Panc1 (cell line): Measurements from ENCODE around the gene CSNK2A3. TPM values are rescaled to one million over a fixed set of nuclear protein-coding genes. Genes with fewer than 3 reads are reported as not detected.

Experiments used
- ATAC-seq: fragments of 200-7000 bp; cut with Tn5 transposase; 2 replicates; pipeline ENCODE4 v1.9.1; 2020; ENCODE audit warnings: mild to moderate bottlenecking, moderate library complexity
- BruUV-seq: library from RNA; stranded (reverse); fragments of 400-500 nt; replicated peaks from 2 replicates; lab custom pipeline; 2021; lab: Mats Ljungman, UMichigan
- CTCF ChIA-PET: fragments of 300-600 bp; sonication (Branson Sonifier 250); formaldehyde crosslinking; loops from one replicate; lab custom pipeline; 2022; ENCODE audit warnings: antibody characterized with exemption; lab: Charles Lee
- POLR2A ChIA-PET: fragments of 300-600 bp; sonication (Branson Sonifier 250); formaldehyde crosslinking; loops from one replicate; lab custom pipeline; 2022; ENCODE audit warnings: antibody characterized with exemption; lab: Charles Lee
- DNase-seq: peaks from one replicate; pipeline ENCODE4 v3.0.0-alpha.2; 2010; ENCODE audit warnings: low read depth, low spot score
- H3K27ac ChIP-seq: 2 replicates; pipeline ENCODE4 v1.5.1; 2011; ENCODE audit warnings: mild to moderate bottlenecking, low read length, inconsistent platforms
- H3K27me3 ChIP-seq: fragments of 200-500 bp; sonication (Bioruptor generic); 2 replicates; pipeline ENCODE4 v1.6.0; 2014; ENCODE audit warnings: low read length, inconsistent platforms; ENCODE audit not compliant: control insufficient read depth, insufficient read depth
- H3K36me3 ChIP-seq: fragments of 200-500 bp; sonication (Bioruptor generic); 2 replicates; pipeline ENCODE4 v1.5.1; 2014; ENCODE audit warnings: inconsistent platforms, mild to moderate bottlenecking, low read length, moderate library complexity; ENCODE audit not compliant: control insufficient read depth, insufficient read depth
- H3K4me1 ChIP-seq: 2 replicates; pipeline ENCODE4 v1.5.1; 2011; ENCODE audit warnings: inconsistent platforms, mild to moderate bottlenecking, low read length, moderate library complexity; ENCODE audit not compliant: control insufficient read depth, insufficient read depth
- H3K4me3 ChIP-seq, 2 experiments: 2 replicates each; pipeline ENCODE4 v1.5.1; 2011 to 2012; ENCODE audit warnings: low read depth in 2 of 2, low read length in 2 of 2, mild to moderate bottlenecking in 2 of 2, inconsistent platforms in 1 of 2, moderate library complexity in 1 of 2
- H3K9me3 ChIP-seq: fragments of 200-500 bp; sonication (Bioruptor generic); 2 replicates; pipeline ENCODE4 v1.5.1; 2014; ENCODE audit warnings: low read depth, mild to moderate bottlenecking, inconsistent platforms, low read length, moderate library complexity; ENCODE audit not compliant: control insufficient read depth, insufficient read depth
- CTCF ChIP-seq: fragments of 450-650 bp; IDR thresholded peaks from 2 replicates; pipeline ENCODE4 v1.5.1; 2017; ENCODE audit warnings: mild to moderate bottlenecking
- POLR2AphosphoS5 ChIP-seq: IDR thresholded peaks from 2 replicates; pipeline ENCODE4 v1.6.1; 2012; ENCODE audit warnings: mild to moderate bottlenecking, low read depth, low read length, moderate library complexity
- REST ChIP-seq, 2 experiments: IDR thresholded peaks; 2 replicates each; pipeline ENCODE4 v1.6.1; 2011 to 2012; ENCODE audit warnings: low read depth in 2 of 2, control low read depth in 1 of 2, low read length in 1 of 2, mild to moderate bottlenecking in 1 of 2, moderate library complexity in 1 of 2; ENCODE audit not compliant: insufficient read depth in 1 of 2
- SIN3A ChIP-seq: IDR thresholded peaks from 2 replicates; pipeline ENCODE4 v1.6.1; 2012; ENCODE audit warnings: low read depth, mild to moderate bottlenecking, low read length, moderate library complexity, borderline replicate concordance; ENCODE audit not compliant: insufficient read depth
- TCF7L2 ChIP-seq: IDR thresholded peaks from 2 replicates; pipeline ENCODE4 v1.6.1; 2011; ENCODE audit warnings: mild to moderate bottlenecking, low read depth, low read length, inconsistent platforms
- in situ Hi-C: cut with HindIII; loops from 2 replicates; pipeline ENCODE4 v1.10.0; 2016; ENCODE audit warnings: low sequenced_read_pairs, low pct_unique_long_range_greater_than_20kb
- intact Hi-C: fragments of 100-400 bp; cut with micrococcal nuclease; formaldehyde crosslinking; loops from one replicate; pipeline ENCODE4 v1.10.0; 2022; ENCODE audit not compliant: unreplicated experiment
- total RNA-seq: library from RNA; stranded (reverse); gene quantifications from one replicate; pipeline ENCODE4 v1.2.1, GENCODE V29; 2021; ENCODE audit not compliant: unreplicated experiment

Gene CSNK2A3
- total RNA-seq, 1 experiment from 2014 or later, result 2.6 TPM

- H3K36me3 ChIP-seq, result no peaks in the 10 kb centered on the region
- ATAC-seq, result no peak
- no TSS peak for BruUV-seq
- DNase-seq, result no peak
- no peak overlapping the region for H3K4me3 ChIP-seq
- POLR2A ChIA-PET, result no interaction called here
- in situ Hi-C loops, result no loop called here
- no peak overlapping the region for H3K27ac ChIP-seq
- no peaks in the 10 kb centered on the region; the same call in 1 of the 2 replicates for H3K27me3 ChIP-seq
- peaks cover 8% of the 10 kb centered on the region; the same call in 1 of the 2 replicates for H3K4me1 ChIP-seq
- CTCF ChIA-PET, result no interaction called here
- H3K9me3 ChIP-seq, result no peaks in the 10 kb centered on the region
- intact Hi-C loops, result no loop called here
- TF ChIP-seq SIN3A (no peak), TCF7L2 (no peak), POLR2AphosphoS5 (no peak), REST (IDR thresholded peaks at IDR 0.05; ENCODE audit: insufficient read depth in 1 of 2, low read depth in 2 of 2, low read length in 1 of 2) (no peak), CTCF (no peak)
These were observed 42.1 kb upstream of the CSNK2A3 start for GRCh38 chr11:11395126-11395525.

- peaks cover 8% of the 10 kb centered on the region; the same call in 1 of the 2 replicates for H3K4me1 ChIP-seq
- ChIA-PET CTCF (no interaction called here), POLR2A (no interaction called here)
- no peak for DNase-seq
- ATAC-seq, result no peak
- H3K4me3 ChIP-seq, result no peak overlapping the region
- H3K36me3 ChIP-seq, result no peaks in the 10 kb centered on the region
- no peaks in the 10 kb centered on the region; the same call in 1 of the 2 replicates for H3K27me3 ChIP-seq
- no peak for TF ChIP-seq SIN3A
- no peak for TF ChIP-seq CTCF
- no peak for TF ChIP-seq REST (IDR thresholded peaks at IDR 0.05; ENCODE audit: insufficient read depth in 1 of 2, low read depth in 2 of 2, low read length in 1 of 2)
- TF ChIP-seq TCF7L2, result no peak
- TF ChIP-seq POLR2AphosphoS5, result no peak
- no TSS peak for BruUV-seq
- in situ Hi-C loops, result no loop called here
- H3K27ac ChIP-seq, result no peak overlapping the region
- intact Hi-C loops, result no loop called here
- H3K9me3 ChIP-seq, result no peaks in the 10 kb centered on the region
These were observed 41.2 kb upstream of the CSNK2A3 start for GRCh38 chr11:11394241-11394640.
